Neural crest cell (in vitro differentiated cells): Measurements from ENCODE around the gene FOXD3. TPM values are rescaled to one million over a fixed set of nuclear protein-coding genes. Genes with fewer than 3 reads are reported as not detected.

ENCODE experiments used
- DNase-seq: peaks from one replicate; pipeline ENCODE4 v3.0.0; 2021; ENCODE audit warnings: low read depth, mixed read lengths, low spot score
- H3K27ac Mint-ChIP-seq: one replicate; pipeline ENCODE4 v1.8.0; 2021; ENCODE audit warnings: mild to moderate bottlenecking, mixed read lengths; ENCODE audit not compliant: unreplicated experiment
- H3K27me3 Mint-ChIP-seq: 2 replicates; pipeline ENCODE4 v1.8.0; 2021; ENCODE audit warnings: low read depth, mild to moderate bottlenecking, mixed read lengths
- H3K36me3 Mint-ChIP-seq: 2 replicates; pipeline ENCODE4 v1.8.0; 2021; ENCODE audit warnings: low read depth, mild to moderate bottlenecking, mixed read lengths
- H3K4me1 Mint-ChIP-seq: 2 replicates; pipeline ENCODE4 v1.8.0; 2021; ENCODE audit warnings: mixed read lengths
- H3K4me3 Mint-ChIP-seq: one replicate; pipeline ENCODE4 v1.8.0; 2021; ENCODE audit warnings: mild to moderate bottlenecking, mixed read lengths
- H3K9me3 Mint-ChIP-seq: 2 replicates; pipeline ENCODE4 v1.8.0; 2021; ENCODE audit warnings: mixed read lengths
- CTCF ChIP-seq: fragments of 200-600 bp; sonication (generic); conservative IDR thresholded peaks from 2 replicates; pipeline ENCODE4 v1.5.0; 2021; ENCODE audit warnings: antibody characterized with exemption, mild to moderate bottlenecking
- total RNA-seq: library from RNA; stranded (reverse); gene quantifications from 2 replicates; pipeline ENCODE4 v1.2.1, GENCODE V29; 2021

FOXD3 gene
- total RNA-seq, 1 donor from 2014 or later, result 42.5 TPM

DNA sequence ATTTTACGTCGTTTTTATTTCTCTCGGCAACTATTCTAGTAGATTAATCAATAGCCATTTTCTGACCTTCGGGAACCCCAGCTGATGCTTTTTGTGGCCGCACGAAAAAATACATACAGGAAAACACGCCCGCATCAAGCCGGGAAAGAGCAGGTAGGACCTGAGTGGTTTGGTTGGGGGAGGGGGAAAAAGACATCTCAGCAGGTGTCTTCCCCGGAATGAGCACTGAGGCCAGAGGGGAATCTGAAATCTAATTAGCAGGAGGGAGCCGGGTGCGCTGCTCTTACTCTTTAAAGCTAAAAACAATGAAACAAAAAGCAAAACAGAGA, 618 bp upstream of the FOXD3 start:
- Mint-ChIP-seq H3K4me1 (peaks cover 58% of the 10 kb centered on the region), H3K27ac (peak overlapping the region; percentile 38), H3K4me3 (peak overlapping the region; percentile 87), H3K27me3 (peaks cover 80% of the 10 kb centered on the region), H3K9me3 (no peaks in the 10 kb centered on the region), H3K36me3 (peaks cover 13% of the 10 kb centered on the region)
- DNase-seq, result no peak
- TF ChIP-seq CTCF, result no peak

GRCh38 chr1:63322944-63323864, 837 bp downstream of the FOXD3 start:
- TF ChIP-seq CTCF, result peak; percentile 12
- H3K4me1 Mint-ChIP-seq, result peaks cover 65% of the 10 kb centered on the region
- peaks cover 86% of the 10 kb centered on the region for H3K27me3 Mint-ChIP-seq
- H3K36me3 Mint-ChIP-seq, result peaks cover 15% of the 10 kb centered on the region
- peak overlapping the region; percentile 86 for H3K27ac Mint-ChIP-seq
- peak overlapping the region; percentile 93 for H3K4me3 Mint-ChIP-seq
- H3K9me3 Mint-ChIP-seq, result no peaks in the 10 kb centered on the region
- DNase-seq, result peak; percentile 46

- peak; percentile 4 for DNase-seq
- Mint-ChIP-seq H3K27me3 (peaks cover 86% of the 10 kb centered on the region), H3K27ac (peak overlapping the region; percentile 93), H3K9me3 (no peaks in the 10 kb centered on the region), H3K36me3 (peaks cover 14% of the 10 kb centered on the region), H3K4me3 (peak overlapping the region; percentile 95), H3K4me1 (peaks cover 57% of the 10 kb centered on the region)
- TF ChIP-seq CTCF, result no peak
Observed at GRCh38 chr1:63323865-63324778, 1.8 kb downstream of the FOXD3 start.

- H3K27me3 Mint-ChIP-seq, result peaks cover 86% of the 10 kb centered on the region
Observed at GRCh38 chr1:63324779-63325119, 2.4 kb downstream of the FOXD3 start.

More at GRCh38 chr1:63324779-63325119, 2.4 kb downstream of the FOXD3 start:
- peak overlapping the region; percentile 93 for H3K27ac Mint-ChIP-seq
- H3K36me3 Mint-ChIP-seq, result peaks cover 11% of the 10 kb centered on the region
- H3K4me3 Mint-ChIP-seq, result peak overlapping the region; percentile 95
- TF ChIP-seq CTCF, result no peak
- H3K4me1 Mint-ChIP-seq, result peaks cover 51% of the 10 kb centered on the region
- no peak for DNase-seq
- H3K9me3 Mint-ChIP-seq, result no peaks in the 10 kb centered on the region
